Bone marrow (tissue), 2 donors: Measurements from ENCODE around the gene CDK14.

ENCODE experiments used
- DNase-seq, 2 donors: peaks; one replicate each; lab custom pipeline; 2025; lab: John Stamatoyannopoulos, UW

The CDK14 gene

DNA sequence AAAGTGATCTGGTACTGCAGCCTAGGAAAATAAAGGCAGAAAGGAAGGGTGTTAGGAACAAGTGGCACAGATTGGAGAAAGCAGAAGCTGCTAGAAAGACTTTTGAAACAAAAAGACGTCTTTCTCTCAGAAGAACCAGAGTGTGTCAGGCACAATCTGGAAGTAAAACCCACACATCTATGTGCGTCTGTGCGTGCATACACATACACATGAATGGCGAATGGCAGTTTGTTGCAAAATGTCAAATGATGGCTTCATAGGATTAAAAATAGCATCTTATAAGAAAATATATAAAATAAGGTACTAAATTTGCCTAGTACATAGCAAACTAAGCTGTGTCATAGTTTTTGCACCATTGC, 246.3 kb downstream of the CDK14 start:
- no peak for DNase-seq

- no peak for DNase-seq
These were observed 247.4 kb downstream of the CDK14 start for GRCh38 chr7:90843472-90843871.

DNA sequence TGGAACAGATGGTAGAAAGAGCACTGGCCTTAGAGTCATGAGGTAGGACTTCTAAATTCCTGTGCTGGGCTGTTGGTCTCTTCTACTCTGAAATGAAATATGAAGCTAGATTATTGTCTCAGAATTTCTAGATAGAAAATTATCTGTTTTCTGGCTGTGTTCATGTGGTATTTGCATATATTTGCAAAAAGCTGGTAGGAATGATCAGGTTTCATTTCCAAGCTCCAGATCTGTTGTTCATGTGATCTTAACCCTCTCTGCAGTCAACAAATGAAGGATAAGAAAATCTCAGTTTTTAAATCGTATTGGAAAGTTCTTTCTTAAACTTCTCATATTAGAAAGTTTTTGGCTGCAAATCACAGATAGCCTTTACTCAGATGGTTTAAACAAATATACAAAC, 248.3 kb downstream of the CDK14 start:
- no peak for DNase-seq

- no peak for DNase-seq
These were observed 250.1 kb downstream of the CDK14 start for GRCh38 chr7:90846192-90846591.

DNA sequence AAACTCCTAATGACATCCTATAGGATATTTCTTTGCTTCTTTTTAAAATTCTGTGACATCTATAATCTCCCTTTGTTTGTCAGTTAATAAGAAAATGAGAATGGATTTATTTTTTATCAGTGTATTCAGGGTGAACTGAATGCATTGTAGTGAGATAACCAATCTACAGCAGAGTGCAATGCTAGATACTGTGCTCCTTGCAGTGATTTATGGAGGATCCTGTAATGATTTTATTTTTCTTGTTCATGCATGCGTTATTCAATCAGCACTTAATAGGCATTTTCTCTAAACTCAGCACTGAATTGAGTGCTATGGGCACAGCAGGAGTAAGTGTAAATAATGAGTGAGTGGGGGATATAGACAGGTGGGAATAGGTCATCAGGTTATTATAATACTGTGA, 253.9 kb downstream of the CDK14 start:
- no peak for DNase-seq

DNA sequence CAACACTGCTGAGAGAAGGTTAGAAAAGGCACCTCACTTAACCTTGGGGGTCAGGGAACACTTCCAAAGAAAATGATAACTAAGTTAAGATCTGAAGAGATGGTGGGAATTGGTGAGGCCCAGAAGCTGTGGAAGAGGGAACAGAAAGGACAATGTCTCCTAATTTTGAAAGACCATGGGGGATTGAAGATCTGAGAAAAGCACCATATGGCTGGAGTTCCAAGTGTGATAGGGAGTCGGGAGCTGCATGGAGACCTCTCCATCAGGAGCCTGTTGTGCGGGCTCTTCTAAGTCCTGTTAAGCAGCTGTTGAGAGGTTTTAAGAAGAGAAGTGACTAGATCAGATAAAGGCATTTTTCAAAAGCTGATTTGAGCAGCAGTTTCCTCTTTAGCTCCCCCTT, 254.3 kb downstream of the CDK14 start:
- no peak for DNase-seq

DNA sequence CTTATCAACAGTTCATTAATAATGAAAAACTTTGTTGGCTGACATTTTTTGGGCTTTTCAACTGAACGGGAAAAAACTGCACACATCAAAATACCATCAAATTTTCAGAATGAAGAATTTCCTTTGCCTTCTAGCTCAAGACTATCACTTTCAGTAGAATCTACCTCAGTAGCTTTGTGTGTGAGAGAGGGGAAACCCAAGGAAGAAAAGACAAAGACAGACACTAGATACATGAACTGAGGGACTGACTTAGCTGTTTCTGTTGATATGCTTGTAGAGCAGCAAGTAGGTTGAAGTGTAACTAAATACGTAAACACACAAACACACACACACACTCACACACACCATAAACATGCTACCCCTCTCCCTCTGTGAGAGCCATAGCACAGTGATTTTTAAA, 257.1 kb downstream of the CDK14 start:
- DNase-seq, result no peak

DNA sequence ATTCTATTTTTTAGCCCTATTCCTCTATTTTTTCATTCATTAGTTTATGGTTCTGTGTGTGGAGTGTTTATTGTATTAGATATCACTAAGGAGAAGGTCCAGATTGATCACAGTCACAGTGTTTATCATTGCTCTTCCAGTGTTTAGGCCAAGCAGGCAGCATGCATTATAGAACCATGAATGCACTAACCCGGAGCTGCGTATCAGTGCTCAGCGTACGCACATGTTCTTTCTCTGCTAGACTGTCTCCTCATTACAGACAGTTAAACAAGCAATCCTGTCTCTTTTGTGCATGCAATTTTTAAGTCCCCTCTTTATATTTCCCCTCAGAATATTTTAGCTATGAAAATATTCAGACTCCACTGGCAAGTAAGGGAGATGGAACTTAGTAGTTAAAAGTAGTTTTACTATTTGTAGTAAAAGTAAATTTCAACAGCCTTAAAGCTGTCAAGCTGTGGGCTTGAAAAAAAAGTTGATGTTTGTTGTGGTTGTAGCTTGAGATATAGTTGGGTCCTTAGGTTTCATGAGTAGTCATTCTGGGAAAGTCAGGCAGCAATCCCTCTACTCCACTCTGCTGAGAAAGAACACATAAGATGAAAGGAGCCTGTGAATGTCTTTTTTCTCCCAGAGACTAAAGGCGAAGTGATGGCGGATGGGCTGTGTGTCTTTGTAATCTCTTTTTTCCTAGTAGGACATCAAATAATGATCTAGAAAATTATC, 260.4 kb downstream of the CDK14 start:
- DNase-seq, result no peak

- no peak for DNase-seq
These were observed 261.5 kb downstream of the CDK14 start for GRCh38 chr7:90857603-90858002.

DNA sequence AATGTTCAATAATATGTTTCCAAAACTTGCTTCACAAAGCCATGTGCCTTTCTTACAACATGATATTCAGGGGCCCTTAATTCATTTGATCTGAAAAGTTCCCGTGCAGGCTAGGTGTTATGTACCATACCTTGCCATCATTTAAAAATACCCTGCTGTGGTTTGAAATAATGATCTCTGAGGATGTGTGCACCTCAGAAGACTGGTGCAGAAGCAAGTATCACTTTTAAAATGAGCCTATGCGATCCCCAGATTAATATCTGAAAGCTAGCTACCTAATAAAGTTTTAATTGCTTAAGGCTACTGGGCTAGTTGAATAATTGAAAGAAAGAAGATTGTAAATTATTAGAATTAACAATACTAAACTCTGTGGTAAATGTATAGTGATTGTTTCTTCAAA, 262.4 kb downstream of the CDK14 start:
- no peak for DNase-seq

DNA sequence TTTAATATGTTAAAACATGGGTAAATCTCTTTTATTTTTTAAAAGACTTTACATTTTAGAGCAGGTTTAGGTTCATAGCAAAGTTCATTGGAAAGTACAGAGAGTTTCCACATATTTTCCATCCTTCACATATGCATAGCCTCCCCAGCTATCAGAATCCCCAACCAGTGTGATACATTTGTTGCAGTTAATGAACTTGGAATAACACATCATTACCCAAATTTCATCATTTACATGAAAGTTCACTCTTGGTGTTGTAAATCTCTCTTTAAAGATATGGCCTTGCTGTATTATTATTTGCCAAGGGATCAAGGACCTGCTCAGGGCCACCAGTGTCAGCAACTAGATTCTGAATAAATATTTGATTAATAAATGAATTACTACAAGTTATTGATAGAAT, 263.4 kb downstream of the CDK14 start:
- no peak for DNase-seq

GRCh38 chr7:90864088-90864487, 268.0 kb downstream of the CDK14 start:
- DNase-seq, result no peak

- no peak for DNase-seq
These were observed 273.2 kb downstream of the CDK14 start for GRCh38 chr7:90869335-90869734.

- no peak for DNase-seq
These were observed 280.6 kb downstream of the CDK14 start for GRCh38 chr7:90876701-90877100.

- no peak for DNase-seq
These were observed 281.1 kb downstream of the CDK14 start for GRCh38 chr7:90877201-90877600.

DNA sequence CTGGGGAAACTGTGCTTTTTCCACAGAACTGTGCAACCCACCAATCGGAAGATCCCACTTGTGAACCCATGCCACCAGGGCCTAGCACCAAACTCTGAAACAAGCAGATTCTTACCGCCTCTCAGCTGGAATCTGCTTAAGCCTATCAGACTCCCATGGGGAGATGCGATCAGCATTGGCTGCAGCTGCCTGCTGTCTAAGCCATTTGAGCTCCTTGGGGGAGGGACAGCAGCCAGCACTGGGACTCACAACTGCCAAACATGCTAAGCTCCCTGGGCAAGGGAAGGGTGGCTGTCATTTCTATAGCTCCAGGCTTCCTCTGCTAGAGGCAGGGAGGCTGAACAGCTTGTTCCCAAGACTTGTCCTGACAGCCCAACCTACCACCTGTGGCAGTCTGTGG, 283.8 kb downstream of the CDK14 start:
- DNase-seq, result no peak

DNA sequence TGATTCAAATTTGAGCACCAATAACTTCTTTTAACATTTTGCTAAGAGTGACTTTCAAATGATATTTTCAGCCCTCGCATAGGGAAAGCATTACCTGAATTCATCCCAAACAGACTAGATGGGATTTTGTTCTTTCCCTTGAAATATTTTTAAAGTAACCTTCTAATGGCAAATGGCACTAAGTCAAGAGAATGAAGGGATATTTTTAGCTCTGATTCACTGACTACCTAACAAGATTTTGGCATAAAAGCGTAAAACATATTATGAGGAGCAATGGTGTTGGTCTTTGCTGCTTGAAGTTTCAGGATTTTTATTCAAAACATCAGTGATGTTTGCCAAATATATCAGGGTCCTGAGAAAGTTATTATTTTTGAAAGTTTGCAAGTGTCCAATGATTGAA, 290.3 kb downstream of the CDK14 start:
- no peak for DNase-seq

GRCh38 chr7:90889210-90889609, 293.1 kb downstream of the CDK14 start:
- DNase-seq, result no peak

DNA sequence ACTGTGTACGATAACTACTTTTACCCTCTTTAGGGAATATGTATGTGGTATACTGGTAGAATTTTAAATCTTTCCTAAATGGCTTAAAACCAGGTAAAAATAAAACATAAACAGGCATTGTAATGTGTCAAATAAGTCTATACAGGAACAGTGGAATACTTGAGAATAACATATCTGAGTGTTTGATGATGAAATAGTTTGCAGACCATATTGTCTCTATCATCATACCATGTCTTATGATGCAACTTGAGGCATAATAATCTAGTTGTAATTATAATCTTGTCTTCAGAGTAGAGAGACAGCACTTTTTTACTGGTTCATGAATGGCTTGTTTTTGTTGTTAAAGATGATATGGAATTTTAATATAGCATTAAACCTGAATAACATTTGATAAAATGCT, 293.5 kb downstream of the CDK14 start:
- DNase-seq, result no peak

- DNase-seq, result no peak
These were observed 295.4 kb downstream of the CDK14 start for GRCh38 chr7:90891529-90891928.

DNA sequence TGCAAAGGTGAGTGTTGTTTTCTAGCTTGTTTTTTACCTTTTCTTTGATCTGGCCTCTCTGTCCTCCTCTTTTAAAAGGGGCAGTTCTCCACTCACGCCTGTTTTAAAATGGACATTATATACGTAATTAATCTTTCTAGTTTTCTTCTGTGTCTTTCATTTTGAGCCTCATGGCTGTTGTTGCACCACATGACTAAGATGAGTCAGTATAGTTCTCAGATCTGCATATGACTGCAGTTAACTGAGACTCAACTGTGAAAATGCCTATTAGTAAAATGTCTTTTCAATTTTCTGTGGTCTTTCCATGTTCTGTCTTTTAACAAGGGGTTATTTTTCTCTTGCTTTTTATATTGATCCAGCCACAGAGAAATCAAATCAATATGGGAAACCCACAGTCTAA, 296.1 kb downstream of the CDK14 start:
- no peak for DNase-seq

DNA sequence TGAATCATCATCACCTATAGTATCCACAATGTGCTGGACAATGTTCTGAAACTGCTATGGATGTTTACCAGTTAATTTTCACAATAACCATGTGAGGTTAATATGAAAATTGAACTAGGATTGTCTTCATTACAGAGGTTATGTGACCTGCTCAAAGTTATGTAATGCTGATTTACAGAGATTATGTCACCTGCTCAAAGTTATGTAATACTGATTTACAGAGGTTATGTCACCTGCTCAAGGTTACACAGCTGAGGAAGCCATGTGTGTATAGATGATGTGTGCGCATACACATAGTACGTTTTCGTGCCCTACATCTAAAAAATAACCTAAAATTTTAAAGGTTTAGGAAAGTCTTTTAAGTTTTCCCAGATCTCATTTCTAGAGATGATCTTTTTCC, 298.0 kb downstream of the CDK14 start:
- no peak for DNase-seq

DNA sequence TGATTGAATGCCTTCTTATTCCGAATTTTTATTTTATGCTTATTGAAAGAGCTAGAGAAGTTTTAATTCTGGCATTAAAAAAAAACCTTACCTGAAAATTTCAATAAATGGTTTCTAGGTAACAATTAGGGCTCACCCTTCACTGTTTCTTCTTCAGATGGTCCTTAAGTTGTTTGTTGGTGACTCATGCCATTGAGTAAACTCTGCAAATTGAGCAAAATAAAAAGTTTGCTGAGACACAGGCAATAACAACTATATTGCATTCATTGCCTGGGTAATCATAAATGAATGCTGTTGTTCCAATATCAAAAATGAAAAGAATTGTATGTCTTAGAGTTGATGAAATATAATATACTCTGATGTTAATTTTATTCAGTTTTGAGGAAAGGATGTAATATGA, 300.3 kb downstream of the CDK14 start:
- DNase-seq, result no peak

- no peak for DNase-seq
These were observed 301.9 kb downstream of the CDK14 start for GRCh38 chr7:90897961-90898469.
